ENCODE results near the gene SDHAF2.

SDHAF2 gene

GRCh38 chr11:61472282-61472681 lies 42.4 kb downstream of the SDHAF2 start:
- no peak for TF ChIP-seq ESRRG (CRISPR knock-in tag; IDR thresholded peaks at IDR 0.05)
- TF ChIP-seq CSRNP3 (CRISPR knock-in tag; IDR thresholded peaks at IDR 0.05) = no peak
- no peak for TF ChIP-seq ZNF8 (CRISPR knock-in tag; IDR thresholded peaks at IDR 0.05)
- no peak for TF ChIP-seq PPARA (CRISPR knock-in tag; IDR thresholded peaks at IDR 0.05; ENCODE audit: borderline replicate concordance)
- TF ChIP-seq ZNF565 (CRISPR knock-in tag; conservative IDR thresholded peaks at IDR 0.05; ENCODE audit: low read depth) = no peak
- no peak for TF ChIP-seq CSDC2 (CRISPR knock-in tag; IDR thresholded peaks at IDR 0.05)
- no peak for TF ChIP-seq GLIS3 (CRISPR knock-in tag; IDR thresholded peaks at IDR 0.05)
- no peak for TF ChIP-seq CREB5 (CRISPR knock-in tag; IDR thresholded peaks at IDR 0.05; ENCODE audit: low read depth)
- TF ChIP-seq TOX (CRISPR knock-in tag; IDR thresholded peaks at IDR 0.05; ENCODE audit: borderline replicate concordance) = no peak
- ATAC-seq = no peak

GRCh38 chr11:61472868-61473267 lies 42.9 kb downstream of the SDHAF2 start:
- TF ChIP-seq POU6F1 (CRISPR knock-in tag; IDR thresholded peaks at IDR 0.05; ENCODE audit: borderline replicate concordance, low read depth) = no peak
- TF ChIP-seq TSHZ2 (CRISPR knock-in tag; IDR thresholded peaks at IDR 0.05) = no peak
- no peak for TF ChIP-seq PPARA (CRISPR knock-in tag; IDR thresholded peaks at IDR 0.05; ENCODE audit: borderline replicate concordance)
- no peak for TF ChIP-seq SNAI2 (CRISPR knock-in tag; IDR thresholded peaks at IDR 0.05)
- no peak for TF ChIP-seq GLIS3 (CRISPR knock-in tag; IDR thresholded peaks at IDR 0.05)
- no peak for TF ChIP-seq BACH2 (CRISPR knock-in tag; IDR thresholded peaks at IDR 0.05; ENCODE audit: borderline replicate concordance)
- no peak for ATAC-seq

GRCh38 chr11:61473370-61474012 lies 43.6 kb downstream of the SDHAF2 start:
- TF ChIP-seq TOX (CRISPR knock-in tag; IDR thresholded peaks at IDR 0.05; ENCODE audit: borderline replicate concordance) = no peak
- no peak for TF ChIP-seq ZNF565 (CRISPR knock-in tag; conservative IDR thresholded peaks at IDR 0.05; ENCODE audit: low read depth)
- TF ChIP-seq ESRRG (CRISPR knock-in tag; IDR thresholded peaks at IDR 0.05) = no peak
- no peak for TF ChIP-seq RARB (CRISPR knock-in tag; IDR thresholded peaks at IDR 0.05)
- no peak for ATAC-seq

- no peak for TF ChIP-seq ISL1 (CRISPR knock-in tag; IDR thresholded peaks at IDR 0.05)
- TF ChIP-seq RARB (CRISPR knock-in tag; IDR thresholded peaks at IDR 0.05) = no peak
- no peak for TF ChIP-seq BACH2 (CRISPR knock-in tag; IDR thresholded peaks at IDR 0.05; ENCODE audit: borderline replicate concordance)
- no peak for TF ChIP-seq PPARA (CRISPR knock-in tag; IDR thresholded peaks at IDR 0.05; ENCODE audit: borderline replicate concordance)
- TF ChIP-seq CSRNP3 (CRISPR knock-in tag; IDR thresholded peaks at IDR 0.05) = no peak
- no peak for TF ChIP-seq TSHZ2 (CRISPR knock-in tag; IDR thresholded peaks at IDR 0.05)
- TF ChIP-seq ZNF8 (CRISPR knock-in tag; IDR thresholded peaks at IDR 0.05) = no peak
- no peak for TF ChIP-seq ZNF565 (CRISPR knock-in tag; conservative IDR thresholded peaks at IDR 0.05; ENCODE audit: low read depth)
- ATAC-seq = no peak
Observed at GRCh38 chr11:61474013-61474643, 44.2 kb downstream of the SDHAF2 start.

Measured in SK-N-SH treated with all-trans-retinoic acid at 6 μM for 48 hours (cell line).